Stimulated activated CD8-positive, alpha-beta memory T cell treated with anti-CD3 and anti-CD28 coated beads, Interleukin-7, amount 100 ng/mL, for 24 hours (primary cell): ENCODE measurements around the gene FRMPD1.

Experiments
- DNase-seq: peaks from one replicate; pipeline ENCODE4 v3.0.0-alpha.2; 2020; ENCODE audit warnings: low read depth

The FRMPD1 gene

DNA sequence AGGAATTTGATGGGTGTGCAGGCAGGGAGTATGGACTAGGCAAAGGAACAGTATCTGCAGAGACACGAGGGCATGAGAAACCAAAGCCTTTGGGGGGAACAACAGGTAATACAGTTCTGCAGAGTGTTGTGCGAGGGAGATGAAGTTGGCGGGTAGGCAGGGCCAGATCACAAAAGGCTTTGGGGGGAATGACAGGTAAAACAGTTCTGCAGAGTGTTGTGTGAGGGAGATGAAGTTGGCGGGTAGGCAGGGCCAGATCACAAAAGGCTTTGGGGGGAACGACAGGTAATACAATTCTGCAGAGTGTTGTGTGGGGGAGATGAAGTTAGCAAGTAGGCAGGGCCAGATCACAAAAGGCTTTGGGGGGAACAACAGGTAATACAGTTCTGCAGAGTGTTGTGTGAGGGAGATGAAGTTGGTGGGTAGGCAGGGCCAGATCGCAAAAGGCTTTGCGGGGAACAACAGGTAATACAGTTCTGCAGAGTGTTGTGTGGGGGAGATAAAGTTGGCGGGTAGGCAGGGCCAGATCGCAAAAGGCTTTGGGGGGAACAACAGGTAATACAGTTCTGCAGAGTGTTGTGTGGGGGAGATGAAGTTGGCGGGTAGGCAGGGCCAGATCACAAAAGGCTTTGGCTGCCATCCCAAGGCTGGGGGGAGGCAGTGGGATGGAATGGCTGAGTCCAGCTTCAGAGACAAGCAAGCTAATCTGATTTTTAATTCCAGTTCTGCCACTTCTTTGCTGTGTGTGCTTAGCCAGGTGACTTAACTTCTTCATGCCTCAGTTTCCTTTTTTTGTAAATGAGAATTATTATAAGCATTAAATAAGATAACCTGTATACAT is 33.0 kb downstream of the FRMPD1 start:
- DNase-seq, result no peak

DNA sequence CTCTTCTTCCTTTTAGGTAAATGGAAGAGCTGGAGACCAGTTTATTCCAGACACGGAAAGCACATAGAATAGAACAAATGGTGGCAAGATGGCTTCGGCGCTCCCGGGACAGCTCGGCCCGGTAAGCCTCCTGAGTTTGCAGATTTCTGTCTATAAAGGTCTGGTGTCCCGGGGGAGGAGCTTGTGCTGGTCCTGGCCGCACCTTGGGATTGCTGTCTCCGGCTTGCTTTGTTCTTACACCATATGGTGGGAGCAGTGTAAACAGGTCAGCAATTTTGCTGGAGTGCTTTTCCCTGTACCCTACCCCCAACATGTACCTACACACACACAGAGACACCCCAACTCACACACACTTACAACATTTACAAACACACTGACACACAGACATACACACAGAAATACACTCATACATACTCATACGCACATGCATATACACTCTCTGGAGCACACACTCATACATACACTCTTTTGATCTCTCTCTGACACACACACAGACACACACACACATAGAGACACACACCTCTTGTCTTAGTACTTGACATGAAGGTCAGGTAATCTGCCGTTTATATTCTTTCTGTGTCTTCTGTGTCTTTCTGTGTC is 42.0 kb downstream of the FRMPD1 start:
- no peak for DNase-seq

GRCh38 chr9:37693260-37693659 is 42.5 kb downstream of the FRMPD1 start:
- DNase-seq, result no peak

DNA sequence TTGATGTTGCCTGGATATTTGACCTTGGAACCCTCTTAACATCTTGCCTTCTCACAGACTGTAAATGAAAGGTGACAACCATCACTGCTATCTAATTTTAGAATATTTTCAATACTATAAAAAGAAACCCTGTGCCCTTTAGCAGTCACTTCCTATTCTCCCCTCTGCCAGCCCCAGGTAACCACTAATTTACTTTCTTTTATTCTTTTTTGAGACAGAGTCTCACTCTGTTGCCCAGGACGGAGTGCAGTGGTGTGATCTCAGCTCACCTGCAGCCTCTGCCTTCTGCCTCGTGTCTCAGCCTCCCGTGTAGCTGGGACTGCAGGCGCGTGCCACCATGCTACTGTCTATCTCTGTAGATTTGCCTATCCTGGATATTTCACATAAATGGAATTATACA is 43.6 kb downstream of the FRMPD1 start:
- no peak for DNase-seq

DNA sequence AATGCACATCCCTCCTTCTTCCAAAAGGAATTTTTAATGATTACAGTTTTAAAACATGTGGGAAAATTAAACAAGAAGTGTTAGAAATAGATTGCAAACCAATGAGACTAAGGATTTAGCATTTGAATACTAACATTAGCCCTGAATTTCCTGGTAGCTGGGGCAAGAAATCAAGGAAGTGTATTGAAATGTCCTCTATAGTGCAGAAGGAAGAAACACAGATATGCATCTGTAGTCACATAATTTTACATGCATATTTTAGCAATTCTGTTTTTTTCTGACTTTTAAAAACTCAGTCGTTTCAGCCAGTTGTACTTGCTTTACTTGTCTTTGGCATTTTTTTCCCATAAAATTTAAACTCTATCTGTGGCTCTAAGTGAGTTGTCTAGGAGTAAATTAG is 45.8 kb downstream of the FRMPD1 start:
- no peak for DNase-seq

GRCh38 chr9:37700131-37700530 is 49.4 kb downstream of the FRMPD1 start:
- no peak for DNase-seq

GRCh38 chr9:37700900-37701299 is 50.1 kb downstream of the FRMPD1 start:
- no peak for DNase-seq

- DNase-seq, result no peak
Measured at GRCh38 chr9:37705787-37706186, 55.0 kb downstream of the FRMPD1 start.

- DNase-seq, result no peak
Measured at GRCh38 chr9:37706290-37706689, 55.5 kb downstream of the FRMPD1 start.

GRCh38 chr9:37707748-37708147 is 57.0 kb downstream of the FRMPD1 start:
- no peak for DNase-seq

DNA sequence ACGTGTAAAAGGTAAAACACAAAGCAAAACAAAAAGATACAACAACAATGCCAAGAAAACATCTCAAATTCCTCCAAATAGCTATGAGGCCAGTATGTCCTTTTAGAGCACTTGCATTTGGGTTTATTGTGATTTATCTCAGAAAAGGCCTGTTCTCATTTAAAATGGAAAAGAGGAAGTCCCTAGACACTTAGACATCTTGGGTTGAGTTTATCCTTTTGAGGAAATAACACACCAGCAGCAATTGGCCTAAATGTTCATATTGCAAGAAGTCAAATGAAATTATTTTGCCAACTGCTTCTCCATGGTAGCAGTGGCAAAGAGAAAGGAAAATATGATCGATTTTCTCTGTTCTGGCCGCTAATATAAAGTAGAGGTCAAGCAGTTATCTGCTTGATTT is 59.3 kb downstream of the FRMPD1 start:
- DNase-seq, result no peak

GRCh38 chr9:37715260-37715659 is 64.5 kb downstream of the FRMPD1 start:
- DNase-seq, result no peak

- DNase-seq, result no peak
Measured at GRCh38 chr9:37715991-37716505, 65.3 kb downstream of the FRMPD1 start.

DNA sequence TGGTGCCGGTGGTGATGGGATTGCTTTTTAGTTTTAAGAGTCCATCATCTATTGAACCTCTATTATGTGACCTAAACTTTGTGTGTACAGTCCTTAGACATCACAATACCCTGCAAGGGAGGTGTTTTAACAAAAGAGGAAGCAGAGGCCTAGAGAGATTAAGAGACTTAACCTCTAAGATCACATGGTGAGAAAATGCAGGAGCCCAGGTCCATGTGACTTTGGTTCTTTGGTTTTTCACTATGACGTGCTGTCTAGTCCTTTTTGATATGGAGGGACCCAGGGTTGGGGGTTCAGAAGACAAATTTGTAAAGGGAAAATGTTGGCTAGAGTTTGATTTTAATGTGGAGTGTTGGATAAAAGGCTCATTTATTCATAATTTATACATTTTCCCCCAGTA is 68.8 kb downstream of the FRMPD1 start:
- DNase-seq, result no peak

DNA sequence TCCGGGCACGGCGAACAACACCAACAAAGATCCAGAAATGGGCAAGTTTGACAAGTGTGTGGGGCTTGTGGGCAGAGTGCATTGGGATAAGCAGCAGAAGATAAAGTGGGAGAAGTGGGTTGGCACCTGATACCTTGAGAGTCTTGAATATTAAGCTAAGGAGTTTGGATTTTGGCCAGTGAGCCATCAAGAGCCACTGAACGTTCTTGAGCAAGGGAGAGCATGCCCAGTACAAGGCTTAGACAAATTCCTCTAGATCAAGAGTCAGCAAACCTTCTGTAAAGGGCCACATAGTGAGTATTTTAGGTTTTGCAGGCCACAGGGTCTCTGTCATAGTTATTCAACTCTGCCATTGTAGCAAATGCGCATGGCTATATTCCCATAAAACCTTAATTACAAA is 76.3 kb downstream of the FRMPD1 start:
- no peak for DNase-seq

GRCh38 chr9:37729499-37729898 is 78.7 kb downstream of the FRMPD1 start:
- no peak for DNase-seq

GRCh38 chr9:37730256-37730655 is 79.5 kb downstream of the FRMPD1 start:
- DNase-seq, result no peak

- no peak for DNase-seq
Measured at GRCh38 chr9:37730839-37731238, 80.1 kb downstream of the FRMPD1 start.

DNA sequence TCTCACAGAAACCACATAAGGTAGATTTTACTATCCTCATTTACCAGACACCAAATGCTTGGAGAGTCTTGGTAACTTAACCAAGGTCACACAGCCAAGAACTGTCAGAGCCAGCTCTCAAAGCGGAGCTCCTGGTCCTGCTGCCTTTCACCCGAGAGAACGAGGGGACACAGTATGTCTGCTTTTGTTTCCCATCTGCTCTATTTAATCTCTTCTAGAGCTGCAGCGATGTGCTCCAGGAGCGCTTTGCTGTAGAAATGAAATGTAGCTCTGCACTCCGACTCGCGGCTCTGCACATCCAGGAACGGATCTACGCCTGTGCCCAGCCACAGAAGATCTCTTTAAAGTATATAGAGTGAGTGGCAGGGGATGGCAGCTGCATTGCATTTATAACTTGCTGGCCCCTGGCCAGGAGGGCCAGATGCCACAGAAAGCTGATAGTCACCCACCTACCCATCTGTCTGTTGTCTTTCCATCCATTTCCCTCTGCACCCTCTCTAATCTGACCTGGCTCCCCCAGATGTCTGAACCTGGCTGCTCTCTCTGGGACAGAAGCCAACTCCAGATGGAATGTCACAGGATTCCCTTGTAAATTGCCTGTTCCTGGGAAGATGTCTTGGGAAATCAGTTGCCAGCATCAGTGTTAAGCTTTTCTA is 81.5 kb downstream of the FRMPD1 start:
- no peak for DNase-seq

DNA sequence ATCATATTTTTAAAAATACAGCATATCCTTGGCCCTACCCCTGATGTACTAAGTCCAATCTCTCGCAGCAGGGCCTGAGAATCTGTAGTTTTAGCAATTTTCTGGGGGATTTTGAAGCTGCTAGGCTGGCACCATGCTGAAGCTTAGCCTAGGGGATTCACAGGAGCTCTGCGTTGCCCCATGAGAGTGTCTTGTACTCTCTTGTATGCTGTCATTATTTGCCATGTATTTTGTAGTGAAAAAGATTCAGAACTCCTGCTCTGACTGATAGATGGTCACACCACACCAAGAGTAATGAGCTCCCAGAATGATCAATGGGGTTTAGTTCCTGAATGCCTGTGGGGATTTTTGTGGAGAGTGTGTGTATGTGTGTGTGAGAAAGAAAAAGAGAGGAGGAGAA is 82.2 kb downstream of the FRMPD1 start:
- no peak for DNase-seq

GRCh38 chr9:37739222-37739621 is 88.5 kb downstream of the FRMPD1 start:
- no peak for DNase-seq

DNA sequence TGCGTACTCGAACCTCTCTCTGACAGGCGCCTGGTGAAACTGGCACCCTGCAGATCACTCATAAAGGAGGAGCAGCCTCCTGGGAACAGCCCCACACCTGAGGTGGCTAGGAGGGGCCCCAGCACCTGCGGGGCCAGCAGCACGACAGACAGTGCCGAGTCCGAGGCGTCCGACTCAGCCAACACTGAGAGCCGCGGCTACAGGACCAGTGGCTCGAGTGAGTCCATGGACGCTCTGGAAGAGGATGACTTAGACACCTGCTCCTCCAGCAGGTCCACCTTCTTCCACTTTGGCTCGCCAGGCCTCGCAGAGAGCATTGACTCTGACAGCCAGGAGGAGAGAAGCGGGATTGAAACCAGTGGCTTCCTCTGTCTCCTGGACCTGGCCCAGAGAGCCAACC is 89.4 kb downstream of the FRMPD1 start:
- DNase-seq, result no peak
